ENCODE results near the gene CYTH3. TPM values are rescaled to one million over a fixed set of nuclear protein-coding genes. Genes with fewer than 3 reads are reported as not detected.
"Not testable (repeated sequence)": the region's sequence is repeated elsewhere in the genome, so short reads cannot be mapped to it uniquely, and the experiment has no call there.

CYTH3 gene
- total RNA-seq, 4 donors from 2014 or later: 14.6 to 47.4 (median 22.8) TPM

- H3K4me1 ChIP-seq: no peaks in the 10 kb centered on the region
- intact Hi-C loops (cut with DNase I; ENCODE audit: low total_unique reads): no loop called here
- no peak for DNase-seq
- no peaks in the 10 kb centered on the region for H3K36me3 ChIP-seq
- H3K9me3 ChIP-seq: no peaks in the 10 kb centered on the region
- no peaks in the 10 kb centered on the region for H3K27me3 ChIP-seq
- H3K27ac ChIP-seq: no peak overlapping the region
- TF ChIP-seq POLR2A (IDR thresholded peaks at IDR 0.05) (no peak), CTCF (IDR thresholded peaks at IDR 0.05) (no peak)
- H3K4me3 ChIP-seq: no peak overlapping the region
Observed at GRCh38 chr7:6294839-6295238, 22.4 kb upstream of the CYTH3 start.

- H3K36me3 ChIP-seq: no peaks in the 10 kb centered on the region
Observed at GRCh38 chr7:6293202-6293601, 20.8 kb upstream of the CYTH3 start.

GRCh38 chr7:6291941-6292340 lies 19.5 kb upstream of the CYTH3 start:
- intact Hi-C loops (cut with DNase I; ENCODE audit: low total_unique reads); H3K36me3 ChIP-seq; H3K27ac ChIP-seq; DNase-seq; H3K9me3 ChIP-seq; H3K4me1 ChIP-seq; H3K4me3 ChIP-seq; H3K27me3 ChIP-seq: not testable (repeated sequence)

More at GRCh38 chr7:6293202-6293601, 20.8 kb upstream of the CYTH3 start:
- no peaks in the 10 kb centered on the region for H3K9me3 ChIP-seq
- DNase-seq: no peak
- no peak overlapping the region for H3K4me3 ChIP-seq
- no peaks in the 10 kb centered on the region for H3K4me1 ChIP-seq
- no peak overlapping the region for H3K27ac ChIP-seq
- TF ChIP-seq CTCF (IDR thresholded peaks at IDR 0.05): no peak
- no peak for TF ChIP-seq POLR2A (IDR thresholded peaks at IDR 0.05)
- intact Hi-C loops (cut with DNase I; ENCODE audit: low total_unique reads): no loop called here
- no peaks in the 10 kb centered on the region for H3K27me3 ChIP-seq

GRCh38 chr7:6291531-6291930 lies 19.1 kb upstream of the CYTH3 start:
- no peak overlapping the region for H3K4me3 ChIP-seq
- no peaks in the 10 kb centered on the region for H3K36me3 ChIP-seq
- no peak for TF ChIP-seq CTCF (IDR thresholded peaks at IDR 0.05)
- no peak for TF ChIP-seq POLR2A (IDR thresholded peaks at IDR 0.05)
- H3K4me1 ChIP-seq: no peaks in the 10 kb centered on the region
- H3K9me3 ChIP-seq: no peaks in the 10 kb centered on the region
- no peaks in the 10 kb centered on the region for H3K27me3 ChIP-seq
- intact Hi-C loops (cut with DNase I; ENCODE audit: low total_unique reads): no loop called here
- no peak overlapping the region for H3K27ac ChIP-seq
- DNase-seq: no peak

- TF ChIP-seq CTCF (IDR thresholded peaks at IDR 0.05): no peak
- TF ChIP-seq POLR2A (IDR thresholded peaks at IDR 0.05): no peak
- no peaks in the 10 kb centered on the region for H3K36me3 ChIP-seq
- no peak for DNase-seq
- no peaks in the 10 kb centered on the region for H3K27me3 ChIP-seq
- intact Hi-C loops (cut with DNase I; ENCODE audit: low total_unique reads): no loop called here
- no peaks in the 10 kb centered on the region for H3K9me3 ChIP-seq
- H3K27ac ChIP-seq: no peak overlapping the region
- no peak overlapping the region for H3K4me3 ChIP-seq
- no peaks in the 10 kb centered on the region for H3K4me1 ChIP-seq
Observed at GRCh38 chr7:6290319-6290741, 17.9 kb upstream of the CYTH3 start.

GRCh38 chr7:6288270-6288860 lies 15.9 kb upstream of the CYTH3 start:
- no peak for TF ChIP-seq CTCF (IDR thresholded peaks at IDR 0.05)
- TF ChIP-seq POLR2A (IDR thresholded peaks at IDR 0.05): no peak
- DNase-seq: no peak
- H3K36me3 ChIP-seq: no peaks in the 10 kb centered on the region
- H3K4me3 ChIP-seq: no peak overlapping the region
- intact Hi-C loops (cut with DNase I; ENCODE audit: low total_unique reads): no loop called here
- H3K27ac ChIP-seq: no peak overlapping the region
- H3K9me3 ChIP-seq: no peaks in the 10 kb centered on the region
- H3K27me3 ChIP-seq: no peaks in the 10 kb centered on the region
- no peaks in the 10 kb centered on the region for H3K4me1 ChIP-seq
